Loucy (cell line): ENCODE results near the gene MRPS11.
"Not testable (repeated sequence)": the region's sequence is repeated elsewhere in the genome, so short reads cannot be mapped to it uniquely, and the experiment has no call there.

Experiments used
- H2AFZ ChIP-seq: fragments of 200-600 bp; sonication (generic); 2 replicates; pipeline ENCODE4 v1.6.0; 2016; ENCODE audit warnings: antibody characterized with exemption, mild to moderate bottlenecking, low read length, moderate library complexity
- H3F3A ChIP-seq: fragments of 200-600 bp; 2 replicates; pipeline ENCODE4 v1.6.0; 2016; ENCODE audit warnings: antibody characterized with exemption, low read depth, mild to moderate bottlenecking
- H3K27me3 ChIP-seq: fragments of 200-600 bp; sonication (generic); 2 replicates; pipeline ENCODE4 v1.6.1; 2014; ENCODE audit warnings: low read length, mild to moderate bottlenecking; ENCODE audit not compliant: insufficient read depth, poor library complexity, severe bottlenecking
- H3K36me3 ChIP-seq: fragments of 200-600 bp; sonication (generic); 2 replicates; pipeline ENCODE4 v1.6.1; 2016; ENCODE audit warnings: low read length; ENCODE audit not compliant: insufficient read depth
- H3K4me1 ChIP-seq: fragments of 200-600 bp; sonication (generic); 2 replicates; pipeline ENCODE4 v1.5.1; 2014; ENCODE audit warnings: low read length, mild to moderate bottlenecking; ENCODE audit not compliant: insufficient read depth, poor library complexity, severe bottlenecking
- H3K4me2 ChIP-seq: fragments of 200-600 bp; sonication (generic); 2 replicates; pipeline ENCODE4 v1.6.0; 2014; ENCODE audit warnings: antibody characterized with exemption, low read length, low read depth, mild to moderate bottlenecking; ENCODE audit not compliant: poor library complexity, severe bottlenecking
- H3K4me3 ChIP-seq: fragments of 200-600 bp; sonication (generic); 2 replicates; pipeline ENCODE4 v1.5.1; 2014; ENCODE audit warnings: low read length, mild to moderate bottlenecking, mixed read lengths; ENCODE audit not compliant: poor library complexity, severe bottlenecking
- H3K79me2 ChIP-seq: fragments of 200-600 bp; sonication (generic); 2 replicates; pipeline ENCODE4 v1.6.1; 2014; ENCODE audit warnings: low read length; ENCODE audit not compliant: insufficient read depth
- H3K9ac ChIP-seq: fragments of 200-600 bp; sonication (generic); 2 replicates; pipeline ENCODE4 v1.6.0; 2014; ENCODE audit warnings: mild to moderate bottlenecking, low read depth, low read length, moderate library complexity; ENCODE audit not compliant: poor library complexity, severe bottlenecking
- H3K9me2 ChIP-seq: fragments of 200-600 bp; sonication (generic); replicated peaks from 2 replicates; pipeline ENCODE4 v1.6.1; 2016; ENCODE audit warnings: low read depth, low read length, mixed read lengths
- H3K9me3 ChIP-seq: fragments of 200-600 bp; sonication (generic); 2 replicates; pipeline ENCODE4 v1.6.1; 2014; ENCODE audit warnings: mild to moderate bottlenecking, antibody characterized with exemption, low read length, low read depth; ENCODE audit not compliant: insufficient read depth
- H4K20me1 ChIP-seq: fragments of 200-600 bp; sonication (generic); 2 replicates; pipeline ENCODE4 v1.6.0; 2014; ENCODE audit warnings: antibody characterized with exemption, low read length, mild to moderate bottlenecking; ENCODE audit not compliant: insufficient read depth, poor library complexity, severe bottlenecking
- EZH2phosphoT487 ChIP-seq: fragments of 200-600 bp; IDR thresholded peaks from 2 replicates; pipeline ENCODE4 v1.6.1; 2018; ENCODE audit warnings: antibody characterized with exemption, mild to moderate bottlenecking, moderate library complexity, borderline replicate concordance
- TF ChIP-seq, protein P1 (sequence below): fragments of 200-600 bp; sonication (generic); conservative IDR thresholded peaks from 2 replicates; pipeline ENCODE4 v1.5.1; 2014; ENCODE audit warnings: mild to moderate bottlenecking, antibody characterized with exemption, low read length

MRPS11 gene

DNA sequence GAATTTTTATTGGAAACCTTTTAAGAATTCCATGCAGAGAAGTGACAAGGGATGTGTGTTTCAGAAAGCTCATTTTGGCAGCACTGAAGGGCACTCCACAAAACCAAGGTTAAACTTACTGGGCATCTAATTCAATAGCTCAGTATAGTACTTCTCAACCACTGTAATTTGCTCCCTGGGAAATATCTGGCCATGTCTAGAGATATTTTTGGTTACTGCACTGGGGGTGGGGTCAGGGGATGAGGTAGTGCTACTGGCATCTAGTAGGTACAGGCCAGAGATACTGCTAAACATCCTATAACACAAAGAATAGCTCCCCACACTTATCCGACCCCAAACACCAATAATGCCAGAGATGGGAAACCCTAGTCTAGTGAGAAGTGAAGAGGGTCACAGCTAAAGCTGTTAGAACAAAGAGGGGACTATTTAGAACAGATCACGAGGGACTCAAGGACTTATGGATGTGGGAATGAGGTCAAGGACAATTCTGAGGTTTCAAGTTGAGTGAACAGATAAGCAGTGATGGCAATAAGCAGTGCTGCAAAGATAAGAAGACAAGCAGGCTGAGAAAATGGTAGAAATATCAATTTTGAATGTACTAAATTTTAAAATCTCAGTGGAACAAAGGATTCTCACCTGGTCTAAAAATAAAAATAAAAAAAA is 3.5 kb upstream of the MRPS11 start:
- no peak for TF ChIP-seq EZH2phosphoT487
- TF ChIP-seq, protein P1, sequence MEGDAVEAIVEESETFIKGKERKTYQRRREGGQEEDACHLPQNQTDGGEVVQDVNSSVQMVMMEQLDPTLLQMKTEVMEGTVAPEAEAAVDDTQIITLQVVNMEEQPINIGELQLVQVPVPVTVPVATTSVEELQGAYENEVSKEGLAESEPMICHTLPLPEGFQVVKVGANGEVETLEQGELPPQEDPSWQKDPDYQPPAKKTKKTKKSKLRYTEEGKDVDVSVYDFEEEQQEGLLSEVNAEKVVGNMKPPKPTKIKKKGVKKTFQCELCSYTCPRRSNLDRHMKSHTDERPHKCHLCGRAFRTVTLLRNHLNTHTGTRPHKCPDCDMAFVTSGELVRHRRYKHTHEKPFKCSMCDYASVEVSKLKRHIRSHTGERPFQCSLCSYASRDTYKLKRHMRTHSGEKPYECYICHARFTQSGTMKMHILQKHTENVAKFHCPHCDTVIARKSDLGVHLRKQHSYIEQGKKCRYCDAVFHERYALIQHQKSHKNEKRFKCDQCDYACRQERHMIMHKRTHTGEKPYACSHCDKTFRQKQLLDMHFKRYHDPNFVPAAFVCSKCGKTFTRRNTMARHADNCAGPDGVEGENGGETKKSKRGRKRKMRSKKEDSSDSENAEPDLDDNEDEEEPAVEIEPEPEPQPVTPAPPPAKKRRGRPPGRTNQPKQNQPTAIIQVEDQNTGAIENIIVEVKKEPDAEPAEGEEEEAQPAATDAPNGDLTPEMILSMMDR, result no peak
- Histone ChIP-seq H3K9me3 (no peaks in the 10 kb centered on the region), H4K20me1 (no peaks in the 10 kb centered on the region), H3K4me1 (peaks cover 29% of the 10 kb centered on the region), H2AFZ (no peak overlapping the region), H3K4me2 (peak overlapping the region; percentile 20), H3K79me2 (peaks cover 52% of the 10 kb centered on the region), H3K9ac (no peak overlapping the region), H3K27me3 (no peaks in the 10 kb centered on the region), H3K36me3 (peaks cover 50% of the 10 kb centered on the region), H3K4me3 (no peak overlapping the region), H3F3A (no peaks in the 10 kb centered on the region), H3K9me2 (no peaks in the 10 kb centered on the region)

DNA sequence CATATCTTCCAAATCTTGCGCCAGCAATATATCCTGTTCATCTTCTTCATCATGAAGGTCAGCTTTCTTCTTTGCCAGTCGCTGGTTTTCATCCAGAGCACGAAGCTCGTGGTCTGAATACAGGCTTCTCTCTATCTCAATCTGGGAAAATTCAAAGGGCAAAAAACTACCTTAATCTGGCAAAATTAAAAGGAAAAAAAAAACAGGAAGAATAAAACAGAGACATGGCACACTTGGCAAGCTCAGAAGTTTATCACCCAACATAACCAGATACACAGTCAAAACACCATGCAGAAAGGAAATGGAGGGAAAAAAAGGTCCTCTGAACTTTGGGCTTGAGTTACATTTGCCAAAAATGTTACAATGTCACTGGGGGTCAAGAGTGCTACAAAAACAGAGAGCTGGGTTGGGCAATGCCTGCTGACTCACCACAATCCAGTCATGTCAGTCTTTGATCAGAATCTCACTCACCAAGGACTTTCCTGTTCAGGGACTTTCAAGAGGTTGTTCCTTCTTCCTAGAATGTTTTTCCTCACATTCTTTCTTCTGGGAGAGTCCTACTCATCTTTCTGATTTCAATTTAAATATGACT is 1.8 kb upstream of the MRPS11 start:
- TF ChIP-seq EZH2phosphoT487, result no peak
- TF ChIP-seq, protein P1, result no peak
- H3K4me1 ChIP-seq, result peaks cover 41% of the 10 kb centered on the region
- no peak overlapping the region for H2AFZ ChIP-seq
- no peaks in the 10 kb centered on the region for H3F3A ChIP-seq
- H3K79me2 ChIP-seq, result peaks cover 60% of the 10 kb centered on the region
- H3K36me3 ChIP-seq, result peaks cover 33% of the 10 kb centered on the region
- no peaks in the 10 kb centered on the region for H3K27me3 ChIP-seq
- no peaks in the 10 kb centered on the region for H4K20me1 ChIP-seq
- H3K4me3 ChIP-seq, result peak overlapping the region; percentile 97
- no peaks in the 10 kb centered on the region for H3K9me3 ChIP-seq
- peak overlapping the region; percentile 93 for H3K4me2 ChIP-seq
- no peaks in the 10 kb centered on the region for H3K9me2 ChIP-seq
- H3K9ac ChIP-seq, result peak overlapping the region; percentile 95

DNA sequence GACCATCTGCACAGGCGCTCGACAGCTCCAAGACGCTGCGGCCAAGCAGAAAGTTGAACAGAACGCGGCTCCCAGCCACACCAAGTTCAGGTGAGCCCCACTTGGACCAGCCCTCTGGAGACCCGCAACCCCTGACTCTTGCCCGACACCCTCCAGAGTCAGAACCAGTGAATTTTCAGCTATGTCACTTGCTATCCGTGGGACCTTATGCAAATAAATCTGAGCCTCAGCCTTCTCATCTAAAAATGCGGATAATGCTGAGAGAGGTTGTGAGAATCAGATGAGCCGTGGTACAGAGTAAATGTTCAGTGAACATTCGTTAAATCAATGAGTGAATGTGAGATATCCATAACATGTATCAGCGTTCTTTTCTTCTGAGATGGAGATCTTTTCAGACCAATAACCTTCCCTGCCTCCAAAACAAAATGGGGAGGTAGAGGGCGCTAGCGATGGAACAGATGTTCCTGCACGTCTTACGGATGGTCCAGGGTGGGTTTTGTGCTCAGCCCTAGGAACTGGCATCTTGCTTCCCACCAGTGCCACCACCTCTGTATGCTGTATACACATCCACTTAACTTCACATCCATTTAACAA is 524 bp downstream of the MRPS11 start:
- H3K36me3 ChIP-seq, result peaks cover 13% of the 10 kb centered on the region; the same call in 1 of the 2 replicates
- H3K4me2 ChIP-seq, result peak overlapping the region; percentile 93
- no peaks in the 10 kb centered on the region for H4K20me1 ChIP-seq
- no peaks in the 10 kb centered on the region for H3K9me2 ChIP-seq
- H3K4me3 ChIP-seq, result peak overlapping the region; percentile 97
- no peaks in the 10 kb centered on the region for H3K27me3 ChIP-seq
- H3K9me3 ChIP-seq, result no peaks in the 10 kb centered on the region
- peak overlapping the region; percentile 95 for H3K9ac ChIP-seq
- peaks cover 41% of the 10 kb centered on the region for H3K4me1 ChIP-seq
- no peak for TF ChIP-seq EZH2phosphoT487
- TF ChIP-seq, protein P1, result peak; percentile 59
- H2AFZ ChIP-seq, result peak overlapping the region; percentile 92
- H3F3A ChIP-seq, result no peaks in the 10 kb centered on the region
- H3K79me2 ChIP-seq, result peaks cover 58% of the 10 kb centered on the region

DNA sequence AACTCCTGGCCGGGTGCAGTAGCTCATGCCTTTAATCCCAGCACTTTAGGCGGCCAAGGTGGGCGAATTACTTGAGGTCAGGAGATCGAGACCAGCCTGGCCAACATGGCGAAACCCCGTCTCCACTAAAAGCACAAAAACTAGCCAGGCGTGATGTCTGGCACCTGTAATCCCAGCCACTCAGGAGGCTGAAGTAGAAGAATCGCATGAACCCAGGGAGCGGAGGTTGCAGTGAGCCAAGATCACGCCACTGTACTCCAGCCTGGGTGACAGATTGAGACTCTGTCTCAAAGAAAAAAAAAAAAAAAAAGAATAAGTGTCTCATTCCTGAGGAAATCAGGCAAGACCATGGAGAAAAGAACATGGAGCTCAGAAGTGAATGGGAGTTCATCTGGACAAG is 1.2 kb downstream of the MRPS11 start:
- Histone ChIP-seq H3K9ac (peak overlapping the region; percentile 95), H3K4me1 (peaks cover 41% of the 10 kb centered on the region), H3K79me2 (peaks cover 54% of the 10 kb centered on the region), H3K4me2 (peak overlapping the region; percentile 93), H3K4me3 (peak overlapping the region; percentile 97)
- not testable (repeated sequence) for H3K9me3 ChIP-seq, H3K27me3 ChIP-seq, H3K9me2 ChIP-seq, H3K36me3 ChIP-seq, H2AFZ ChIP-seq, H3F3A ChIP-seq, H4K20me1 ChIP-seq
